T-helper 22 cell (primary cell): ENCODE data around the gene SLC6A14.

Experiments used
- DNase-seq: peaks from one replicate; pipeline ENCODE4 v3.0.0-alpha.2; 2020; ENCODE audit warnings: low read depth

SLC6A14 gene

GRCh38 chrX:116436358-116436816 is at the start of gene SLC6A14:
Gene SLC6A14 (plus strand): TSS chrX:116436606. CDS start chrX:116436710, 104 bp downstream.
- no peak for DNase-seq

GRCh38 chrX:116395752-116396151 is 40.7 kb upstream of the SLC6A14 start:
- no peak for DNase-seq

- DNase-seq, result no peak
Observed at GRCh38 chrX:116399681-116400080, 36.7 kb upstream of the SLC6A14 start.

- DNase-seq, result no peak
Observed at GRCh38 chrX:116409219-116409618, 27.2 kb upstream of the SLC6A14 start.

GRCh38 chrX:116413273-116413672 is 23.1 kb upstream of the SLC6A14 start:
- no peak for DNase-seq

GRCh38 chrX:116417214-116417613 is 19.2 kb upstream of the SLC6A14 start:
- no peak for DNase-seq

GRCh38 chrX:116417968-116418367 is 18.4 kb upstream of the SLC6A14 start:
- no peak for DNase-seq

- DNase-seq, result no peak
Observed at GRCh38 chrX:116427978-116428377, 8.4 kb upstream of the SLC6A14 start.

- no peak for DNase-seq
Observed at GRCh38 chrX:116435597-116435996, 809 bp upstream of the SLC6A14 start.

GRCh38 chrX:116449156-116449555 is 12.8 kb downstream of the SLC6A14 start:
- DNase-seq, result no peak

- no peak for DNase-seq
Observed at GRCh38 chrX:116462822-116463221, 26.4 kb downstream of the SLC6A14 start, which contains the start of gene CT83. Gene CT83 (minus strand): TSS chrX:116462976. CDS start chrX:116462856, 120 bp downstream.

GRCh38 chrX:116480059-116480458 is 43.7 kb downstream of the SLC6A14 start:
- no peak for DNase-seq

GRCh38 chrX:116490104-116490503 is 53.7 kb downstream of the SLC6A14 start:
- DNase-seq, result no peak

GRCh38 chrX:116493271-116493670 is 56.9 kb downstream of the SLC6A14 start:
- DNase-seq, result no peak

GRCh38 chrX:116499780-116500179 is 63.4 kb downstream of the SLC6A14 start:
- DNase-seq, result no peak
